NT2/D1 (cell line): ENCODE measurements around the gene ABCA5.

Experiments used
- SUZ12 ChIP-seq: IDR thresholded peaks from 2 replicates; pipeline ENCODE4 v1.6.1; 2011; ENCODE audit not compliant: insufficient read length, insufficient read depth; ENCODE audit errors: extremely low read depth
- ZNF274 ChIP-seq: IDR thresholded peaks from 2 replicates; pipeline ENCODE4 v1.6.1; 2011; ENCODE audit warnings: mild to moderate bottlenecking, low read depth, low read length

DNA sequence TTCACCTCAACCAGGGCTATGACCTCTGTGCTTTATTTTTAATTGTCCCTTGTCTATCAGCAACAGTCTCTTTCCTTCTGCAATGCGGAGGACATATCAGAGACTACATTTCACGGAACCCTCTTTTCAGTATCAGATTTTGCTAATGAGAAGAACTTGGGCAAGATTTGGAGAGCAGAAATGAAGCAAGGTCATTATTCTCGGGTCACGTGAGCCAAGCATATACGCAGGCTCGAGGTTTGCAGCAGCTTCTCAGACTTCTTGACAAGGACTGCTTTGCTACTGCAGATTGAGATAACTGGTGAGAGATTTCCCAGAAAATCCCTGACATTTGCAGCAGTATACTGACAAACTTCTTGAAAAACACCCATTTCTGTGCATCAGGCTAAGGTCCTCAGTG, 128.7 kb downstream of the ABCA5 start:
- TF ChIP-seq SUZ12 = no peak
- TF ChIP-seq ZNF274 = no peak
